Right lobe of liver (tissue), 4 donors: ENCODE data around the gene ATP2B1.

Experiments
- CTCF ChIP-seq, 4 donors: fragments of 200-600 bp in 3 of 4; fragments of 450-650 bp in 1 of 4; IDR thresholded peaks; one replicate each; pipeline versions ENCODE4 v1.5.1 to v1.8.0; 2016 to 2022; ENCODE audit warnings: antibody characterized with exemption in 4 of 4, mild to moderate bottlenecking in 2 of 4
- POLR2A ChIP-seq: fragments of 450-650 bp; IDR thresholded peaks from one replicate; pipeline ENCODE4 v1.6.1; 2017; ENCODE audit warnings: antibody characterized with exemption, mild to moderate bottlenecking
- donor health status: DM: no; HTN: no; CAD: no.
- donor health status: DM: no; HTN: no; CAD: no.
- donor health status: DM: no; HTN: yes; CAD: no.

- TF ChIP-seq CTCF (IDR thresholded peaks at IDR 0.05) = no peak
- no peak for TF ChIP-seq POLR2A
These were observed 86.5 kb downstream of the ATP2B1 start for GRCh38 chr12:89622115-89622514.
